Measurements from ENCODE around the gene BAIAP2L1.

- TF ChIP-seq CTCF (conservative IDR thresholded peaks at IDR 0.05) (no peak), ZFX (IDR thresholded peaks at IDR 0.05) (peak; percentile 19; the same call in 1 of the 2 replicates)
Observed at GRCh38 chr7:98346515-98347069, 54.3 kb downstream of the BAIAP2L1 start.

Measured in C4-2B (cell line).